ENCODE results near the gene TMEM150C. TPM values are rescaled to one million over a fixed set of nuclear protein-coding genes. Genes with fewer than 3 reads are reported as not detected.

TMEM150C gene
- total RNA-seq = 0.15 and 0.33 TPM in 2 replicates

DNA sequence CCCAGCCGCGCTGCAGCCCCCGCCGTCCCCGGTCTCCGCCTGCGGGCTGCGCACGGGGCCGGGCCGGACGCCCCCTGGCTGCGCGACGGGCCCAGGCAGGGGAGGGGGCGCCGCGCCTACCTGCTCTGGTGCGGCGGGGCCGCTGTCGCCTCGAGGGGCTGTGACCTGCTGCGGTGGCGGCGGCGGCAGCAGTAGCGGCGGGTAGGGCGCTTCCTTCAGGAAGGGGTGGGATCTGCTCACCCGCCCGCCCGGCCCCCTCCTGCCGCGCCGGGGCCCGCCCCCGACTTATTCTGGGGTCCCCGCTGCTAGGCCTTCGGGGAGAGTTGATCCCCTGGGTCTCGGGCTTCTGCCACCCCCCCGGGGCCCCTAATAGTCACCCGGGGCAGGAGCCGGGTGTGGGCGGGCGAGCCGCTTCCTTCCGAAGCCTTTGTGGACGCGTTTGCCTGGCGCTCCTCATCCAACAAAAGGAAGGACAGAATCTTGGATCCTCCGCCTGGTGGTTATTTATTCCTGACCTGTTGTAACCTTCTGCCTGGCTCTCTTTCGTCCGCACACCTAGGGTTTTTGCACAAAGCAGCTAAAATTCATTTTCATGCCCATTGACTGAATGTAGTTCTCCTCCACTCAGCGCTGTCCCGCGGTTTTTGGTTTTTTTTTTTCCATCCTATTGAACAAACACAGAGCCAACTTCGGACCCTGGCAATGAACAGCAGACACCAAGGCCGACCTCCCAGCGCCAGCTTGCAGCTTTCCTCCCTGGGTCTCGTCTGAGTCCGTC is at the start of gene TMEM150C:
TMEM150C (minus strand) TSS at position 203 of the 778 bp plus-strand sequence. CDS start 57,331 bp downstream, outside the sequence.

Other genes with a start within 250 kb of the TMEM150C start
- gene HNRNPD, start 188.0 kb downstream of the TMEM150C start, total RNA-seq = 21.3 and 61.2 TPM in 2 replicates
- gene HNRNPDL, start 131.5 kb downstream of the TMEM150C start, total RNA-seq = 107 and 245 TPM in 2 replicates
- gene ENOPH1, start 131.4 kb downstream of the TMEM150C start, total RNA-seq = 40.5 and 42.9 TPM in 2 replicates
- gene SCD5, start 236.8 kb upstream of the TMEM150C start, total RNA-seq = 5.5 and 24.1 TPM in 2 replicates

Data from smooth muscle cell of trachea (primary cell).